Cortex of kidney (tissue), 1 donor: Measurements from ENCODE around the gene UCKL1.
"Not testable (repeated sequence)": the region's sequence is repeated elsewhere in the genome, so short reads cannot be mapped to it uniquely, and the experiment has no call there.

Experiments used
- DNase-seq: peaks from one replicate; lab custom pipeline; 2025; lab: John Stamatoyannopoulos, UW

The UCKL1 gene

GRCh38 chr20:63942969-63943807, 13.0 kb downstream of the UCKL1 start:
- DNase-seq, result no peak

GRCh38 chr20:63942250-63942951, 13.8 kb downstream of the UCKL1 start:
- DNase-seq, result no peak

- DNase-seq, result no peak
These were observed 14.7 kb downstream of the UCKL1 start for GRCh38 chr20:63941282-63942081.

GRCh38 chr20:63940472-63941266, 15.5 kb downstream of the UCKL1 start:
- DNase-seq, result no peak

GRCh38 chr20:63940071-63940471, 16.1 kb downstream of the UCKL1 start:
- no peak for DNase-seq

DNA sequence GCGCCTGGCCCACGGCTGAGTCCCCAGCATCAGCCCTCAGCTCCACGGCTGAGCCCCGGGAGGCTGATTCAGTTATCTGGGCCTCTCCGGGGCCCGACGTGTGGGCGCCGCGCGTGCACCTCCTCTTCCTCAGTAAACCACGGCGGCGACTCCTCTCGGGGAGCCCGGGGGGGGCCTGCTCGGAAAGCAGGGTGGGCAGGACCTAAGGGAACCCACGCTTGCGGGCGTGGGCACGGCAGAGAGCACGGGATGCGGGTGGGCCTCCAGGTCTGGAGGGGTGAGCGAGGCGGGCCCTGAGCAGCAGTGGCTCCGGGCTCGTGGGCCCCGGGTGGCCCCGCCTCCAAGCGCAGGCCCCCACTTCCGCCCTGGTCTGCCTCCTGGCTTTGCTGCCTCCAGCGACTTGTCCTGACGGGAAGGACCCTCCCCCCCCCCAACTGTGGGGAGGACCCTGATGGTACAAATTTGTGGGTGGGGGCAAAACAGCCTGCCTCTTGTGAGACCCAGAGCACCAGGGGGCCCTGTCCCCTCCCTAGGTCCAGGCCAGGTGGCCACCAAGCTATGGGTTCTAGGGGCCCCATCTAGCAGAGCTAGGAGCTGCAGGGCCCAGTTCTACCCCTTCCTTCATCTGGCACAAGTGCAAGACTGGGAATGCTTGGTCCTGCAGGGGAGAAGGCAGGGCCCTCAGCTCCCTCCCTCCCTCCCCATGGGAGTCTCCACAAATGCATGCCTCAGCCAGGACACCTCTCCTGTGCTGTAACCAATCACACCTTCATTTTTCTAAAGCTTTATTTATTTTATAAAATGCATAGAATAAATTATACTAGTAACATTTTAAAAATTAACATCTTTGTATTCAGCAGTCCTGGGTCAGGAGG, 16.9 kb downstream of the UCKL1 start:
- DNase-seq, result no peak

DNA sequence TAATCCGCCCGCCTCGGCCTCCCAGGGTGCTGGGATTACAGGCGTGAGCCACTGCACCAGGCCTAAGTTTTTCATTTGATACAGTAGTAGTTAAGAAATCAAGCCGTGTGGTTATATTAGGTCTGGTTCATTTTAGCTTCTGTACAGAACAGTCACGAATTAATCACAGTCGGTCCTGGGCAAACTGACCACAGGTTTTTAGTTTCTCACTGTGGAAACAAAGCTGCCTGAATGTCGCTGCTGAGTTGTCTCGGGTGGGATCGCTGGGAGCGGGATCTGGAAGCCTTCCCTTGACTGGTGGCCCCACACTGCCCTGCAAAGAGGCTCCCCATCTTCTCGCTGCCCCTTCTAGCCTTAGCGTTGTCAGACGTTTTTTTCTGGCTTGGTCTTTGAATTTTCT, 18.6 kb downstream of the UCKL1 start:
- DNase-seq, result no peak

GRCh38 chr20:63935447-63935846, 20.8 kb downstream of the UCKL1 start:
- DNase-seq, result no peak

GRCh38 chr20:63934271-63935068, 21.7 kb downstream of the UCKL1 start:
- no peak for DNase-seq

GRCh38 chr20:63933646-63934045, 22.6 kb downstream of the UCKL1 start:
- no peak for DNase-seq

GRCh38 chr20:63932606-63933160, 23.5 kb downstream of the UCKL1 start:
- no peak for DNase-seq

DNA sequence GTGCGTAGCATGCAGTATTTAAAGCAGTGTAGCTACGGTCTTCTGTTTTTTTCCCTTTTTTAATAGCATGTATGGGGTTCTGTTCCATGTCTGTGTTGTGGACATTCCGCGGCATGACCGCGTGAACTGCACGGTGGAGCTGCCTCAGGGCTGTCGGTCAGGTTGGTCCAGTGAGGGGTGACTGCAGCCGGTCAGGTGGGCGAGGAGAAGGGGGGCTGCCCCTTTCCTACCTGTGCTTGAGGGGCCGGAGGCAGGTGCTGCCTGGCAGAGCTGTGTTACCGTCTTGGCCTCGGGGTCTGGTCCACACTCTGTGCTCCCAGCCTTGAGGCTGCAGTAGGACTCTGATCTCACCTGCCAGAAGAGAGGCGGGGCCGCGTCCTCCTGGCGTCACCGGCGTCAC, 24.5 kb downstream of the UCKL1 start:
- DNase-seq, result no peak

GRCh38 chr20:63930971-63931553, 25.2 kb downstream of the UCKL1 start:
- DNase-seq, result no peak

DNA sequence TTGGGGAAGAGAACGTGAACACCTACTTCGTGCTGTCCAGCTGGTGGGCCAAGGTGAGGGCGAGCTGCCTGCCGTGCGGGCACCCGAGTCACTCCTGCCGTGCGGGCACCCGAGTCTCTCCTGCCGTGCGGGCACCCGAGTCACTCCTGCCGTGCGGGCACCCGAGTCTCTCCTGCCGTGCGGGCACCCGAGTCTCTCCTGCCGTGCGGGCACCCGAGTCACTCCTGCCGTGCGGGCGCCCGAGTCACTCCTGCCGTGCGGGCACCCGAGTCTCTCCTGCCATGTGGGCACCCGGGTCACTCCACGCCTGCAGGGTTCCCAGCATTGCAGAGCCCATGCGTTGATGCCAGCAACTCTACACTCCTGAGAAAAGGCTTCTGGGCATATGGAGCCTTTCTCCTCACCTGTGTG, 26.7 kb downstream of the UCKL1 start:
- DNase-seq, result not testable (repeated sequence)

GRCh38 chr20:63929071-63929470, 27.1 kb downstream of the UCKL1 start:
- no peak for DNase-seq

DNA sequence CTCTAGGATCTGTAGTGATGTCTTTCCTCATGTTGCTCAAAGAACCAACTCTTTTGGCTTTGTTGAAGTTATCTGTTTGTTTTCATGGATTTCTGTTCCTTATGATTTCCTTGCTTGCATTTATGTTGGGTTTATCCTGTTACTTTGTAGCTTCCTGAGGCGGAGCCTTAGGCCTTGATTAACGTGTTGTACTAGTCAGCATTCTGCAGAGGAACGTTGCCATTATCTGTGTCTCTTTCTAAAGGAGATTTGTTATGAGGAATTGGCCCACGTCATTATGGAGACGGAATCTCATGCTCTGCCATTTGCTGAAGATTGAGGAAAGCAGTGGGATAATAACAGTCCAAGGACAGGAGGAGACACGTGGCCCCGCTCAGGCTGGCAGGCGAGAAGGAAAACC, 29.9 kb downstream of the UCKL1 start:
- DNase-seq, result no peak

DNA sequence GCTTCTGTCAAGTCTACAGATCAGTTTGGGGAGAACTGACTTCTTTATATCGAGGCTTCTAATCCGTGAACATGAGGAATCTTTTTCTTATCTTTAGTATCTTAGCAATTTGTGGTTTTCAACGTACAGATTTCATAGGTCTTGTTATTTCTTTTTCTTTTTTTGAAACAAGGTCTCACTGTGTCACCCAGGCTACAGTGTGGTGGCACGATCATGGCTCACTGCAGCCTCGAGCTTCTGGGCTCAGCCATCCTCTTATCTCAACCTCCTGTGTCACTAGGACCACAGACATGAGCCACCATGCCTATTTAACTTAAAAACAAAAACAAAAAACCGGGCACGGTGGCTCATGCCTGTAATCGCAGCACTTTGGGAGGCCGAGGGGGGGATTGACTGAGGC, 32.0 kb downstream of the UCKL1 start:
- no peak for DNase-seq

GRCh38 chr20:63923651-63924050, 32.6 kb downstream of the UCKL1 start:
- DNase-seq, result no peak

- DNase-seq, result no peak
These were observed 36.0 kb downstream of the UCKL1 start for GRCh38 chr20:63920226-63920625.
